ENCODE results near the gene GCC2. TPM values are rescaled to one million over a fixed set of nuclear protein-coding genes. Genes with fewer than 3 reads are reported as not detected.

Gene GCC2
- total RNA-seq, 2 donors from 2014 or later = 57.0 to 59.9 TPM

DNA sequence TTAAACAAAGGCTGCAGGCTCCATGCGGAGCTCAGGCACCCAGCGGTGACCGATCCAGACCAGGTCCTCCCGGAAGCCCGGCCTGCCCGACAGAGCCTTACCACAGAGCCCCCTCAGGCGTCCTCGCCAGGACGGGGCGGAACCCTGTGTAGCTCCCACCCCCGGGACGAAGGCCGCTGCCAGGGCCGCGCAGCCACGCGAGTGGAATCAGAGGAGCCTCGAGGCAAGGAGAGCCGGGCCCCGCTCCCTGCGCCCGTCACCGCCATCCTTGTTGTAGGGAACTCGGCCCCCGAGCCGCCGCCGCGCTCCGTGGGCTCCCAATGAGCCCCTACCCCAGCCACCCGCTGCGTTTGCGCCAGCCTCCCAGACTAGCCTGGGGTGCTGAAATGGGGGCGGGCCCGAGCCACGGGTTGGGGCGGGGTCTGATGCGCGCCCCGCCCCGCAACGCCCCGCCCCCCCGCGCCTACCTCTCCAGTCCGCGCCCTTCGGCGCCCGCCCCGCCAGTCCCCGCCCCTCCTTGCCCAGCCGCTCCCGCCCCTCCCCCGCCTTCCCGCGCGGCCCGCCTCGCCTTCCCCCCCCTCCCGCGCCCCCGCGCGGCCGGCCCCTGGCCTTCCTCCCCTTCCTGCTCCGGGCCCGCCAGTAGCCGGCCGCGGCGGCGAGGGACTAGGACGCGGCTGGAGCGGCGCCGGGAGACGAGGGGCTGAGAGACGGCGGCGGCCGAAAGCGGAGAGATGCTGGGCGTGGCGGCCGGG lies 85.0 kb downstream of the GCC2 start, which contains the start of gene LIMS1:
TSS of gene LIMS1 (plus strand) at position 639 of the 752 bp plus-strand sequence. CDS start at position 732, 93 bp downstream.
- H3K9me3 ChIP-seq (ENCODE audit: control insufficient read depth, low read length) = no peaks in the 10 kb centered on the region
- TF ChIP-seq, protein P1, sequence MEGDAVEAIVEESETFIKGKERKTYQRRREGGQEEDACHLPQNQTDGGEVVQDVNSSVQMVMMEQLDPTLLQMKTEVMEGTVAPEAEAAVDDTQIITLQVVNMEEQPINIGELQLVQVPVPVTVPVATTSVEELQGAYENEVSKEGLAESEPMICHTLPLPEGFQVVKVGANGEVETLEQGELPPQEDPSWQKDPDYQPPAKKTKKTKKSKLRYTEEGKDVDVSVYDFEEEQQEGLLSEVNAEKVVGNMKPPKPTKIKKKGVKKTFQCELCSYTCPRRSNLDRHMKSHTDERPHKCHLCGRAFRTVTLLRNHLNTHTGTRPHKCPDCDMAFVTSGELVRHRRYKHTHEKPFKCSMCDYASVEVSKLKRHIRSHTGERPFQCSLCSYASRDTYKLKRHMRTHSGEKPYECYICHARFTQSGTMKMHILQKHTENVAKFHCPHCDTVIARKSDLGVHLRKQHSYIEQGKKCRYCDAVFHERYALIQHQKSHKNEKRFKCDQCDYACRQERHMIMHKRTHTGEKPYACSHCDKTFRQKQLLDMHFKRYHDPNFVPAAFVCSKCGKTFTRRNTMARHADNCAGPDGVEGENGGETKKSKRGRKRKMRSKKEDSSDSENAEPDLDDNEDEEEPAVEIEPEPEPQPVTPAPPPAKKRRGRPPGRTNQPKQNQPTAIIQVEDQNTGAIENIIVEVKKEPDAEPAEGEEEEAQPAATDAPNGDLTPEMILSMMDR (conservative IDR thresholded peaks at IDR 0.05) = no peak
- Mint-ChIP-seq H3K9me3 (no peaks in the 10 kb centered on the region), H3K27ac (peak within 1 kb of the TSS; percentile 97), H3K27me3 (ENCODE audit: insufficient read depth) (peaks cover 3% of the 10 kb centered on the region), H3K4me3 (peak within 1 kb of the TSS; percentile 85), H3K4me1 (peaks cover 39% of the 10 kb centered on the region), H3K36me3 (ENCODE audit: low read depth) (no peaks in the 10 kb centered on the region)
- peak within 1 kb of the TSS; percentile 99 for H3K4me3 ChIP-seq (ENCODE audit: low read length)
- peak; percentile 96 for DNase-seq
- WGBS, 2 experiments (ENCODE audit: insufficient coverage in 1 of 2, insufficient read length in 1 of 2) = 0% methylated on average over 5 to 79 of the region's 87 CpGs
- no peaks in the 10 kb centered on the region for H3K27me3 ChIP-seq (ENCODE audit: control insufficient read depth, insufficient read depth, low read length, poor library complexity, severe bottlenecking)
- H3K36me3 ChIP-seq (ENCODE audit: control insufficient read depth, insufficient read depth, low read length) = no peaks in the 10 kb centered on the region
- H3K9ac ChIP-seq (ENCODE audit: extremely low read depth, low read length, poor library complexity, severe bottlenecking) = peak within 1 kb of the TSS; percentile 91
- H3K4me1 ChIP-seq (ENCODE audit: control insufficient read depth, insufficient read depth, low read length) = peaks cover 18% of the 10 kb centered on the region
- H3K27ac ChIP-seq (ENCODE audit: low read depth, low read length) = peak within 1 kb of the TSS; percentile 93

DNA sequence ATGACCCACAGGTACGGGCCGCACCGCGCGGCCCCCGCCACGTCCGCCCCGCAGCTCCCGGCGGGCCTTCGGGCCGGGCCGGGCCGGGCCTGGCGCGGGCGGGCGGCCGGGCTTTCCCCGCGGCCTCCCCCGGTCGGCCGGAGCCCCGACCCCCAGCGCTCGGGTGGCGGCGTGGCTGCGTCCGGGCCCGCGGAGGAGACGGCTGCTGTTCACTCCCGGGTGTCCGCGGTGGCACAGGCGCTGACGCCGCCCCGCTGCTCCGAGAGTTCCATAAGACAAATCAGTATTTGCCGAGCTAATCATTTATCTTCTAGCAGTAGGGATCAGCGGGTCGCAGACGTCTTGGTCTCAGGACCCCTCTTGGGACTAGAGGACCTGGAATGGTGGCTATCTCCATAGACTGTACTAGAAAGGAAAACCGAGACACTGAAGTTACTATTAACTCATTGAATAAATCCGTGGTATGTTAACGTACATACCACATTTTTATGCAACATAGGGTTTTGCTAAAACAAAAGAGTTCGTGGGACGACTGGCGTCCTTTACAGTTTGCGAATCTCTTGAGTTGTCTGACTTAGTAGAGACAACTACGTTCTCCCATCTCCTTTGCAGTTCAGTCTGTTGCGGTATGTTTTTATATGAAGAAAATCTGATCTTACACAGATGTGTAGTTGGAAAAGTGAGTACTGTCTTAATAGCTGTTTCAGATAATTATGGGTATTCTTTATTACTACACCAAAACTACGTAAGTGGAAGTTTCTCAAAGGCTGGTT lies 85.8 kb downstream of the GCC2 start:
- H3K36me3 ChIP-seq (ENCODE audit: control insufficient read depth, insufficient read depth, low read length) = no peaks in the 10 kb centered on the region
- Mint-ChIP-seq H3K9me3 (no peaks in the 10 kb centered on the region), H3K27ac (peak overlapping the region; percentile 82), H3K4me1 (peaks cover 39% of the 10 kb centered on the region), H3K4me3 (peak overlapping the region; percentile 85), H3K27me3 (ENCODE audit: insufficient read depth) (peaks cover 3% of the 10 kb centered on the region), H3K36me3 (ENCODE audit: low read depth) (peaks cover 2% of the 10 kb centered on the region)
- H3K27ac ChIP-seq (ENCODE audit: low read depth, low read length) = peak overlapping the region; percentile 42
- no peaks in the 10 kb centered on the region for H3K27me3 ChIP-seq (ENCODE audit: control insufficient read depth, insufficient read depth, low read length, poor library complexity, severe bottlenecking)
- no peaks in the 10 kb centered on the region for H3K9me3 ChIP-seq (ENCODE audit: control insufficient read depth, low read length)
- TF ChIP-seq, protein P1 (conservative IDR thresholded peaks at IDR 0.05) = no peak
- 0 to 3% methylated on average over 18 to 56 of the region's 57 CpGs for WGBS, 2 experiments (ENCODE audit: insufficient coverage in 1 of 2, insufficient read length in 1 of 2)
- peak overlapping the region; percentile 99 for H3K4me3 ChIP-seq (ENCODE audit: low read length)
- peak overlapping the region; percentile 81 for H3K9ac ChIP-seq (ENCODE audit: extremely low read depth, low read length, poor library complexity, severe bottlenecking)
- DNase-seq = peak; percentile 72
- H3K4me1 ChIP-seq (ENCODE audit: control insufficient read depth, insufficient read depth, low read length) = peaks cover 18% of the 10 kb centered on the region

DNA sequence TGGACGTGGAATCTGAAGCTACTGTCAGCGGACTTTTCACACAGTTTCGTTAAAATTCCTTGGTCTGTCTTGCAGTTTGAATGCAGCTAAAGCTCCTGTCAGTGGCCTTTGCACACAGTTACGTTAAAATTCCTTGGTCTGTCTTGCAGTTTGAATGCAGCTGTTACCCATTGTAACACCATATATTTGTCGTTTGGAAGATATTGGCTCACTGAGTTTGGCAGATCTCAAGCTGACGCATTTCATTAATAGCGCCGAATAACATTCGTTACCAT lies 86.3 kb downstream of the GCC2 start:
- no peaks in the 10 kb centered on the region for H3K36me3 ChIP-seq (ENCODE audit: control insufficient read depth, insufficient read depth, low read length)

More for the DNA sequence above, 86.3 kb downstream of the GCC2 start:
- Mint-ChIP-seq H3K27ac (no peak overlapping the region), H3K4me3 (peak overlapping the region; percentile 85), H3K9me3 (no peaks in the 10 kb centered on the region), H3K4me1 (peaks cover 39% of the 10 kb centered on the region), H3K27me3 (ENCODE audit: insufficient read depth) (peaks cover 3% of the 10 kb centered on the region), H3K36me3 (ENCODE audit: low read depth) (peaks cover 2% of the 10 kb centered on the region)
- Histone ChIP-seq H3K9me3 (ENCODE audit: control insufficient read depth, low read length) (no peaks in the 10 kb centered on the region), H3K4me3 (ENCODE audit: low read length) (peak overlapping the region; percentile 99), H3K9ac (ENCODE audit: extremely low read depth, low read length, poor library complexity, severe bottlenecking) (peak overlapping the region; percentile 81), H3K4me1 (ENCODE audit: control insufficient read depth, insufficient read depth, low read length) (peaks cover 18% of the 10 kb centered on the region), H3K27me3 (ENCODE audit: control insufficient read depth, insufficient read depth, low read length, poor library complexity, severe bottlenecking) (no peaks in the 10 kb centered on the region), H3K27ac (ENCODE audit: low read depth, low read length) (no peak overlapping the region)
- TF ChIP-seq, protein P1 (conservative IDR thresholded peaks at IDR 0.05) = no peak
- 27 to 28% methylated on average over 8 to 9 of the region's 9 CpGs for WGBS, 2 experiments (ENCODE audit: insufficient coverage in 1 of 2, insufficient read length in 1 of 2)
- DNase-seq = no peak
